PFSK-1 (cell line): ENCODE results near the gene TJP2.

Source experiments
- FOXP2 ChIP-seq: optimal IDR thresholded peaks from 2 replicates; pipeline ENCODE3; 2011; ENCODE audit warnings: borderline replicate concordance, control low read depth, inconsistent platforms; ENCODE audit not compliant: insufficient read depth; ENCODE audit errors: extremely low read length, extremely low read depth
- POLR2AphosphoS5 ChIP-seq: IDR thresholded peaks from 2 replicates; pipeline ENCODE4 v1.6.1; 2012; ENCODE audit warnings: low read depth, mild to moderate bottlenecking, control low read depth, low read length, moderate library complexity
- SIN3A ChIP-seq: IDR thresholded peaks from 2 replicates; pipeline ENCODE4 v1.6.1; 2012; ENCODE audit warnings: mild to moderate bottlenecking, low read length, moderate library complexity, borderline replicate concordance; ENCODE audit not compliant: insufficient read depth
- TAF1 ChIP-seq: IDR thresholded peaks from 2 replicates; pipeline ENCODE4 v1.6.1; 2012; ENCODE audit warnings: low read length, control low read depth, borderline replicate concordance; ENCODE audit not compliant: insufficient read depth
- TF ChIP-seq, protein P1 (sequence below), 2 experiments: IDR thresholded peaks; 2 replicates each; pipeline versions ENCODE4 v1.6.1 to v1.8.0; 2011 to 2012; ENCODE audit warnings: low read depth in 2 of 2, low read length in 2 of 2, control low read depth in 1 of 2, inconsistent platforms in 1 of 2, mild to moderate bottlenecking in 1 of 2, moderate library complexity in 1 of 2; ENCODE audit not compliant: insufficient read depth in 1 of 2

TJP2 gene

DNA sequence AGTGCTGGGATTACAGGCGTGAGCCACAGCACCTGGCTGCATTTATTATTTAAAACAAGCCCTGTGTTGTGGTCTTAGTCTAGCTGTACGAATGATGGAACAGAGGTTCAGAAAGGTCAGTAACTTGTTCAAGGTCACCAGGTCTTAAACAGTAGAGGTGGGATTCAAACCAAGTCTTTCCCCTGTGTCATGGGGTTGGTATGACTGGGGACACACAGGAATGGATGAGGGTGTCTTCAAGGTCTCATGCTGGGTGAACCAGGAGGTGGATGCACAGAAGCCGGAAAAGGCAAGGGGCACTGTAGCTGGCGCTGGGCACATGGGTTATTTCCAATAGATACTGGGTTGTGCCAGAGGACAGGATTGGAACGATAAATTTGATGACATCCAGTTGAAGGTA is 32.2 kb upstream of the TJP2 start:
- no peak for TF ChIP-seq FOXP2
- no peak for TF ChIP-seq SIN3A
- TF ChIP-seq POLR2AphosphoS5: no peak
- TF ChIP-seq, protein P1, sequence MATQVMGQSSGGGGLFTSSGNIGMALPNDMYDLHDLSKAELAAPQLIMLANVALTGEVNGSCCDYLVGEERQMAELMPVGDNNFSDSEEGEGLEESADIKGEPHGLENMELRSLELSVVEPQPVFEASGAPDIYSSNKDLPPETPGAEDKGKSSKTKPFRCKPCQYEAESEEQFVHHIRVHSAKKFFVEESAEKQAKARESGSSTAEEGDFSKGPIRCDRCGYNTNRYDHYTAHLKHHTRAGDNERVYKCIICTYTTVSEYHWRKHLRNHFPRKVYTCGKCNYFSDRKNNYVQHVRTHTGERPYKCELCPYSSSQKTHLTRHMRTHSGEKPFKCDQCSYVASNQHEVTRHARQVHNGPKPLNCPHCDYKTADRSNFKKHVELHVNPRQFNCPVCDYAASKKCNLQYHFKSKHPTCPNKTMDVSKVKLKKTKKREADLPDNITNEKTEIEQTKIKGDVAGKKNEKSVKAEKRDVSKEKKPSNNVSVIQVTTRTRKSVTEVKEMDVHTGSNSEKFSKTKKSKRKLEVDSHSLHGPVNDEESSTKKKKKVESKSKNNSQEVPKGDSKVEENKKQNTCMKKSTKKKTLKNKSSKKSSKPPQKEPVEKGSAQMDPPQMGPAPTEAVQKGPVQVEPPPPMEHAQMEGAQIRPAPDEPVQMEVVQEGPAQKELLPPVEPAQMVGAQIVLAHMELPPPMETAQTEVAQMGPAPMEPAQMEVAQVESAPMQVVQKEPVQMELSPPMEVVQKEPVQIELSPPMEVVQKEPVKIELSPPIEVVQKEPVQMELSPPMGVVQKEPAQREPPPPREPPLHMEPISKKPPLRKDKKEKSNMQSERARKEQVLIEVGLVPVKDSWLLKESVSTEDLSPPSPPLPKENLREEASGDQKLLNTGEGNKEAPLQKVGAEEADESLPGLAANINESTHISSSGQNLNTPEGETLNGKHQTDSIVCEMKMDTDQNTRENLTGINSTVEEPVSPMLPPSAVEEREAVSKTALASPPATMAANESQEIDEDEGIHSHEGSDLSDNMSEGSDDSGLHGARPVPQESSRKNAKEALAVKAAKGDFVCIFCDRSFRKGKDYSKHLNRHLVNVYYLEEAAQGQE (IDR thresholded peaks at IDR 0.05; ENCODE audit: insufficient read depth in 1 of 2, low read depth in 2 of 2, low read length in 2 of 2): no peak
- TF ChIP-seq TAF1: no peak

DNA sequence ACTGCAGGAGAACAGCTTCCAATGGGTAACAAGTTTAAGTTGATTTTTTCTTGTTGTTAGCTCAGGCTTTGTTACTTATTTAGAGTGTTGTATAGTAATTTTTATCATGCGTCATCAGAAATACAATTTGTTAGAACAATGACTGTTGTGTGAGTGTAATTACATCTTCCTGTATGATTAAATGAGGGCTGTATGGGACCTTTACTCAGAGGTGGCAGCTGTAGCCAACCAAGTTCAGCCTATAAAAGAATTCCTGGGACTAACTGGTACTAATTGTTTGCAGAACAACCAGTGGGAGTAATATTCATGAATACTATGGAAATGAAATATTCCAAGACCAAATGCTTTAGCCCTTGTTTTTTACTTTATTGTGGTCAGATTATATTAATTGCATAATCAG is 30.8 kb upstream of the TJP2 start:
- no peak for TF ChIP-seq POLR2AphosphoS5
- no peak for TF ChIP-seq FOXP2
- no peak for TF ChIP-seq SIN3A
- TF ChIP-seq, protein P1 (IDR thresholded peaks at IDR 0.05; ENCODE audit: insufficient read depth in 1 of 2, low read depth in 2 of 2, low read length in 2 of 2): no peak
- TF ChIP-seq TAF1: no peak

DNA sequence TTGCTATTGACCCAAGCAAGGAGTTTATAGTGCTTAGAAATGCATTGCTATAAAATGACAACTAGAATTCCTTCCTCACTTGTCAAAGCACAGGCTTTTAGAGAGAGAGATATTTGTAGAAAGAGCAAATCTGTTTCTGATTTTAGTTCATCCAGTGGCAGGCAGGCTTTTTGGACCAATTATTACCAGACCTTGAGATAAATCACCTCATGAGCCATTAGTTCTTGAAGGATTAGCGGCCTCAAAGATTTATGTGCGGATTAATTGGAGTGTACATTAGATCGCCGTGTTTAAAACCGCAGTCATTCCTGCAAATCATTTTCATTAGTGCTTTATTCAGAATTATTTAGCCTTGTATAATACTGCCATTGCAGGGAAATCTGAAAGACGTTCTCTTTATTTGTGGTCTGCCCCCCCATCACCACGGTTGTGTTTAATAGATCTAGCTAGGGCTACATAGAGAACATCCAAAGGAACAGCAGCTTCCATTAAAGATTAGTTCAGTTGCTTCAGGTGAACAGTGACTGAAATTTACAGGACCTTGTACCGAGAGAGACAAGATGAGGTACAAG is 28.8 kb upstream of the TJP2 start:
- TF ChIP-seq, protein P1 (IDR thresholded peaks at IDR 0.05; ENCODE audit: insufficient read depth in 1 of 2, low read depth in 2 of 2, low read length in 2 of 2): no peak
- TF ChIP-seq TAF1 (no peak), SIN3A (no peak), POLR2AphosphoS5 (no peak), FOXP2 (no peak)

DNA sequence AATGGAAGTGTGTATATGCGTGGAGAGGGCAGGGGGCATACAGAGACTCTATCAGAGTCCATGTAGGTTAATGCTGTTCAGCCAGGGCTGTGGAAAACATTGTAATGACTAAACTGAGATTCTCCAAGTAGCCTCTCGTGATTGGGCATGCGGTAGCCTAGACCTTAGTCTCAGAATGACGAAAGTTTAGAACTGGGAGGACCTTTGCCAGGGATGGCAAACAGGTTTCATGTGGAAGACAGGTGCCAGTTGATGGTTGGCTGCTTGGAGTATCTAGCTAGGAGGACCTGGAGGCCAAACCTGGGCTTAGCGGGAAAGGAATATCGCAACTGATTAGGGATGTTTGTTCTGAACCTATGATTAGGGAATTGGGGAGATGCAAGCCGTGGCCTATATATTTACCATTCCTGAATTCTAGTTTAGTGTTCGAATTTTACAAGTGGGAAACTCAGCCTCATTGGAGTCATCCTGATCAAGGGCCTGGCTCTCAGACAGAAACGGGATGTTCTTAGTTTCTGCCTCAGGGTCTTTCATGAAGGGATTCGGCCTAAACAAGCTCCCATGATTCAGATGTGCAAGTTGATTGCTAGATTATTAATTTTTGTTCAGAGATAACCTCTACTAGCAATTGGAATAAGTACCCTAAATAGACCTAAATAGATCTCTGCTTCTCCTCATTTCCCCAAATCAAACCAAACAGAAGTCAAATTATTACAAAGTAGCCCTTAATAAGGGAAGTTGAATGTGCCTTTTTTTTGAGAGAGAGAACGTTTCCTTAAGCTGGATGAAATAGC is 26.8 kb upstream of the TJP2 start:
- TF ChIP-seq FOXP2: no peak
- TF ChIP-seq POLR2AphosphoS5: no peak
- TF ChIP-seq, protein P1 (IDR thresholded peaks at IDR 0.05; ENCODE audit: insufficient read depth in 1 of 2, low read depth in 2 of 2, low read length in 2 of 2): no peak
- TF ChIP-seq SIN3A: no peak
